Testis (tissue), 3 donors: ENCODE measurements around the gene RNF213. TPM values are rescaled to one million over a fixed set of nuclear protein-coding genes. Genes with fewer than 3 reads are reported as not detected.

Experiments
- DNase-seq: peaks from one replicate; pipeline ENCODE4 v3.0.0-alpha.2; 2019
- H3K27ac ChIP-seq, 2 donors: fragments of 200-600 bp; sonication (generic); one replicate each; pipeline ENCODE4 v1.5.1; 2019
- H3K27me3 ChIP-seq: fragments of 200-600 bp; sonication (generic); one replicate; pipeline ENCODE4 v1.5.1; 2019
- H3K36me3 ChIP-seq: fragments of 200-600 bp; sonication (generic); one replicate; pipeline ENCODE4 v1.5.1; 2017; ENCODE audit warnings: low read depth; ENCODE audit errors: missing control alignments
- H3K4me1 ChIP-seq: fragments of 200-600 bp; sonication (generic); one replicate; pipeline ENCODE4 v1.5.1; 2019
- H3K4me3 ChIP-seq, 2 donors: fragments of 200-600 bp; sonication (generic); one replicate each; pipeline ENCODE4 v1.5.1; 2017 to 2019
- H3K9me3 ChIP-seq: fragments of 200-600 bp; sonication (generic); one replicate; pipeline ENCODE4 v1.5.1; 2017
- CTCF ChIP-seq, 3 experiments: fragments of 450-650 bp in 2 of 3; fragments of 200-600 bp in 1 of 3; sonication (generic) in 1 of 3; IDR thresholded peaks; one replicate each; pipeline ENCODE4 v1.5.1; 2016 to 2019; ENCODE audit warnings: antibody characterized with exemption in 3 of 3, mild to moderate bottlenecking in 2 of 3, moderate library complexity in 1 of 3
- POLR2A ChIP-seq: fragments of 450-650 bp; IDR thresholded peaks from one replicate; pipeline ENCODE4 v1.6.1; 2017; ENCODE audit warnings: antibody characterized with exemption, mild to moderate bottlenecking, moderate library complexity
- WGBS, 2 donors: methylation state at CpG; one replicate each; pipeline ENCODE4 v1.1.5; 2018; 5-methylcytosine and 5-hydroxymethylcytosine counted together
- intact Hi-C: fragments of 100-400 bp; cut with DNase I; formaldehyde crosslinking; loops from one replicate; pipeline ENCODE4 v1.15.1; 2023; ENCODE audit warnings: low total_unique reads
- polyA plus RNA-seq: library from polyadenylated mRNA; stranded (reverse); fragments of 350-450 nt; fragmentation: Illumina TruSeq; extraction: RNeasy Lipid Tissue Mini Kit (QIAGEN cat#74804); gene quantifications from one replicate; pipeline ENCODE4 v1.2.3, GENCODE V29; 2014; ENCODE audit warnings: low read depth, low replicate concordance; ENCODE audit not compliant: insufficient read depth
- total RNA-seq, 2 donors: library from RNA; depleted of rRNA; stranded (reverse); fragments of >200 nt; gene quantifications; one replicate each; pipeline ENCODE4 v1.2.3, GENCODE V29; 2016

Gene RNF213
- total and polyA plus RNA-seq, 3 donors from 2014 or later, result 25.3 to 68.9 (median 66.9) TPM

- Histone ChIP-seq H3K9me3 (no peaks in the 10 kb centered on the region), H3K27ac (no peak overlapping the region), H3K36me3 (no peaks in the 10 kb centered on the region), H3K4me1 (no peaks in the 10 kb centered on the region), H3K27me3 (no peaks in the 10 kb centered on the region), H3K4me3 (no peak overlapping the region)
- intact Hi-C loops, result no loop called here
- no peak for TF ChIP-seq CTCF (IDR thresholded peaks at IDR 0.05)
- TF ChIP-seq POLR2A, result no peak
- DNase-seq, result no peak
- WGBS, 2 donors, result 95 to 97% methylated on average over 22 to 27 of the region's 27 CpGs
These were observed 85.3 kb downstream of the RNF213 start for GRCh38 chr17:80345841-80346497.

DNA sequence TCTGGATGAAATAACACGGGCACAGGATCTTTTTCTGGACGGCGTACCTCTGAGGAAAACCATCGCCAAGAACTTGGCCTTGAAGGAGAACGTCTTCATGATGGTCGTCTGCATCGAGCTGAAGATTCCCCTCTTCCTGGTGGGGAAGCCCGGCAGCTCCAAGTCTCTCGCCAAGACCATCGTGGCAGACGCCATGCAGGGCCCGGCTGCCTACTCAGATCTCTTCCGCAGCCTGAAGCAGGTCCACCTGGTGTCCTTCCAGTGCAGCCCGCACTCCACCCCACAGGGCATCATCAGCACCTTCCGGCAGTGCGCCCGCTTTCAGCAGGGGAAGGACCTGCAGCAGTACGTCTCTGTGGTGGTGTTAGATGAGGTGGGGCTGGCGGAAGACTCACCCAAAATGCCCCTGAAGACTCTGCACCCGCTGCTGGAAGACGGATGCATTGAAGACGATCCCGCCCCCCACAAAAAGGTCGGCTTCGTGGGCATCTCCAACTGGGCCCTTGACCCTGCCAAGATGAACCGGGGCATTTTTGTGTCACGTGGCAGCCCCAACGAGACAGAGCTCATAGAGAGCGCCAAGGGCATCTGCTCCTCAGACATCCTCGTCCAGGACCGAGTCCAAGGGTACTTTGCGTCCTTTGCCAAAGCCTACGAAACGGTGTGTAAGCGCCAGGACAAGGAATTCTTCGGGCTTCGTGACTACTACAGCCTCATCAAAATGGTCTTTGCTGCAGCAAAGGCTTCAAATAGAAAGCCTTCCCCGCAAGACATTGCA, 86.0 kb downstream of the RNF213 start:
- no peak for DNase-seq
- Histone ChIP-seq H3K9me3 (no peaks in the 10 kb centered on the region), H3K4me3 (no peak overlapping the region), H3K27me3 (no peaks in the 10 kb centered on the region), H3K27ac (no peak overlapping the region), H3K36me3 (no peaks in the 10 kb centered on the region), H3K4me1 (no peaks in the 10 kb centered on the region)
- intact Hi-C loops, result no loop called here
- WGBS, 2 donors, result 86 to 94% methylated on average over 27 to 38 of the region's 38 CpGs
- TF ChIP-seq POLR2A, result no peak
- TF ChIP-seq CTCF (IDR thresholded peaks at IDR 0.05), result no peak

DNA sequence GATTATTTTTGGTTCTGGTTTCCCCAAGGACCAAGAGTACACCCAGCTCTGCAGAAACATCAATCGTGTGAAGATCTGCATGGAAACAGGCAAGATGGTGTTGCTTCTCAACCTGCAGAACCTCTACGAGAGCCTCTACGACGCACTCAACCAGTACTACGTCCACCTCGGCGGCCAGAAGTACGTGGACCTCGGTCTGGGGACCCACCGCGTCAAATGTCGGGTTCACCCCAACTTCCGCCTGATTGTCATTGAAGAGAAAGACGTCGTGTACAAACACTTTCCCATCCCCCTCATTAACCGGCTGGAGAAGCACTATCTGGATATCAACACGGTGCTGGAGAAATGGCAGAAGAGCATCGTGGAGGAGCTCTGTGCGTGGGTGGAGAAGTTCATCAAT, 86.9 kb downstream of the RNF213 start:
- 95 to 96% methylated on average over 19 of the region's 19 CpGs for WGBS, 2 donors
- intact Hi-C loops, result no loop called here
- H3K27ac ChIP-seq, result no peak overlapping the region
- no peak for DNase-seq
- no peaks in the 10 kb centered on the region for H3K4me1 ChIP-seq
- no peaks in the 10 kb centered on the region for H3K36me3 ChIP-seq
- no peak for TF ChIP-seq POLR2A
- TF ChIP-seq CTCF (IDR thresholded peaks at IDR 0.05), result no peak
- H3K4me3 ChIP-seq, result no peak overlapping the region
- no peaks in the 10 kb centered on the region for H3K9me3 ChIP-seq
- no peaks in the 10 kb centered on the region for H3K27me3 ChIP-seq

- Histone ChIP-seq H3K4me3 (no peak overlapping the region), H3K36me3 (no peaks in the 10 kb centered on the region), H3K27me3 (no peaks in the 10 kb centered on the region), H3K4me1 (no peaks in the 10 kb centered on the region), H3K9me3 (no peaks in the 10 kb centered on the region), H3K27ac (no peak overlapping the region)
- intact Hi-C loops, result no loop called here
- WGBS, 2 donors, result 91 to 94% methylated on average over 24 of the region's 24 CpGs
- no peak for TF ChIP-seq POLR2A
- no peak for DNase-seq
These were observed 87.3 kb downstream of the RNF213 start for GRCh38 chr17:80347948-80348351.

DNA sequence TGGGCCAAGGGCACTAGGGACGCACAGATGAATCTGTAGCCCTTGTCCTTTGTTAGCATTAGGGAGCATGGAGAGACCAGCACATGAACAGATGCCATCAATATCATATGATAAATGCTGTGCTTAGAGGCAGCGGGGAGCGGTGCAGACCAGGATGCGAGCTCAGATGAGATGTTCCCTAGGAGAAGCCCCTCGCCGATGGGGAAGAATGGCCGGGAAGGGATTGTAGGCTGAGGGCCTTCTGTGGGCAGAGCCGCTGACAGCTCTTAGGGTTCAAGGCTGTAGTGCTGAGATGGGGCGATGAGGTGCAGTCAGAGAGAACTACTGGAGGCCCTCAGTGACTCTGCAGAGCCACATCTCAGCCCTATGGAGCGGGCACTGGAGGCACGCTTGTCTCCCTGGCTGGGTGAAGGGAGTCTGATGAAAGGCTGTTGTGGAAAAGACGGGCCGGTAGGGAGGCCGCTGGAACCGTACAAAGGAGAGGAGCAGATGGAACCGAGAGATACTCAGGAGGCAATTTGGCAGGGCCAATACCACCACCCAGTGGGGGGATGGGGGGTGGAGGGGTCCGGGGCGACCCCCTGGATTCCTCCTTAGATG, 88.0 kb downstream of the RNF213 start:
- 89 to 92% methylated on average over 17 to 18 of the region's 18 CpGs for WGBS, 2 donors
- Histone ChIP-seq H3K4me1 (no peaks in the 10 kb centered on the region), H3K27ac (no peak overlapping the region), H3K27me3 (no peaks in the 10 kb centered on the region), H3K4me3 (no peak overlapping the region), H3K9me3 (no peaks in the 10 kb centered on the region), H3K36me3 (no peaks in the 10 kb centered on the region)
- no peak for TF ChIP-seq CTCF (IDR thresholded peaks at IDR 0.05)
- no peak for TF ChIP-seq POLR2A
- intact Hi-C loops, result no loop called here
- DNase-seq, result no peak
